ENCODE results near the gene TENM4. TPM values are rescaled to one million over a fixed set of nuclear protein-coding genes. Genes with fewer than 3 reads are reported as not detected.

The TENM4 gene
- total RNA-seq, 1 donor from 2014 or later: under 0.01 TPM

DNA sequence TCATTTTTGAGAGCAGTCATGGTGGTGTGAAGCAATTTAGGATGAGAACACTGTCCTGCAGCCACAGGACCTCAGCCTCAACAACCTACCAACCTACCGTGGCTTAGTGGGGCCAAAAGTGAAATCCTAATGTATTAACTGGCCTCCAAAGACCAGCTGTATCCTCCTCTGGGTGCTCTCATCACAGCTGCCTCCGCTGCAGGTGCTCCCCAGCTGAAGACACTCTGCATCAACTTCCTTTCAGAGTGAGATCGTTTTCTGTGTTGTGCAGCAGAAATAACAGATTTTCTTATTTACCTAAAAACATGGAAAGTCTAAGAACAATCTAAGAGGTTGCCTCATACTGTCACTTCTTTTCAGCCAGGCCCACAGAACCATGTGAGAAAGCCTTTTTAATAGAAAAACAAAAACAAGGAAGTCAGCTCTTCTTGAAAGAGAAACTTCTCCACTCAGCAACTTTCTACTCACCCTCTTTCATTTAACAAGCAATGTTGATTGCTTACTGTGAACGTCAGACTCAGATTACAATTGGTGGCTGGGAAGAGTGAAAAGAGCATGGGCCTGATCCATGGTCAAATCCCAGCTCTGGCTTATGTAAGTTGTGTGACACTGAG lies 136.1 kb downstream of the TENM4 start:
- DNase-seq (ENCODE audit: low read depth in 2 of 2): no peak

- no peak for DNase-seq (ENCODE audit: low read depth in 2 of 2)
These were observed 144.7 kb downstream of the TENM4 start for GRCh38 chr11:79296141-79296540.

DNA sequence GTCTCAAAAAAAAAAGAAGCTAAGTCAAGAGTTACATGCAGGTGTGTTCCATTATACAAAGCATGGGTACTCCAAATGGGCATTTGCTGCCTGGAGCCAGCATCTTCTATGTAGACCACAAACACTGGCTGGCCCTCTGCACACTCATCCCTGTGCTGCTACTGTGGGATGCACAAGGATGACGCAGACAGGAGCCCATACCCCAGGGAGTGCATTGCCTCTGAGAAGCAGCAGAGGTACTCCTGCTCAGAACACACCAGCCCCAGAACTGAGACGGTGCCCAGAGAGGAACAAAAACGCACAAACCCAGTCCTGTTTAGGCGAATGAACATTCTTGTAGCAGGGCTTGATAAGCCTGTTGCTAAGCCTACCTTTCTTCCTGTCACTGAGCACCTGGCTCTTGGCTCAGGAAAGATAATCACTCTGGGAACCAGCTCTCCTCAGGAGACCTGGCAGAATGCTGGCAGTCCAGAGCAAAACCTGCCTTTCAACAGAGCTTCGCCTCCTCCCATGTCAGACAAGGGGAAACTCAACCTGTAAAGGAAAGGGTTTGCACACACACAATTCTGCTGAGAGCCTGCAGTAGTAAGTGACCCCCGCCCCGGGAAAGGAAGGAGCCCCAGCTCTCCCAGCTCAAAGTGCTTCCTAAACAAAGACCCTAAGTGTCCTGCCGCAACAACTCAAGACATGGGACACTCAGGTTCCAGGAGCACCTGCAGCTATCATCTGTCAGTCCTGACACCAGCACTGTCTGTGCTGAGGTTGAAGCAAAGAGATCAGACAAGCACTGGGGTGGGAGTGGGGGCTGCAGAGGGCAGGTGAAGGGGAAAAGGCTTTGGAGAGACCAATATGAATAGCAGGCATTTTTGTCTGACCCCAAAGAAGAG lies 145.7 kb downstream of the TENM4 start:
- no peak for DNase-seq (ENCODE audit: low read depth in 2 of 2)

GRCh38 chr11:79291948-79292347 lies 148.9 kb downstream of the TENM4 start:
- DNase-seq (ENCODE audit: low read depth in 2 of 2): no peak

DNA sequence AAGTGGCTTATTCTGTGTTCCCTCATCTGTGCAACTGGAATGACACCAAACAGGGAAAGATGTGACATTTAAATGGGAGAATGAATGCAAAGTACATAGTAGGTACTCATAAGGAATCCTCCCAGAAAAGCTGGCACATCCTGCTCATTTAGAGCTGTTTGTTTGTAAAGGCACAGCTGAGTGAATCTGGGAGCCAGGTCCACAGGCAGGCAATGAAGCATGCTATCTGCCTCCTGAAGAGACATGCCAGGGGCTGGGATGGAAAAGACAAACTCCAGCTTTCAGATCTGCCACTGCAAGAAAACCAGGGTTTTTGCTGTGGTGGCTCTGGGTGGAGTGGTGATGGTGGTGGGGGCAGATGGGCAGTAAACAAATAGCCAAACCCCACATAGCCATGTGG lies 150.1 kb downstream of the TENM4 start:
- no peak for DNase-seq (ENCODE audit: low read depth in 2 of 2)

GRCh38 chr11:79287952-79288351 lies 152.9 kb downstream of the TENM4 start:
- no peak for DNase-seq (ENCODE audit: low read depth in 2 of 2)

GRCh38 chr11:79285756-79286155 lies 155.1 kb downstream of the TENM4 start:
- no peak for DNase-seq (ENCODE audit: low read depth in 2 of 2)

GRCh38 chr11:79276736-79277325 lies 164.0 kb downstream of the TENM4 start:
- no peak for DNase-seq (ENCODE audit: low read depth in 2 of 2)

- DNase-seq (ENCODE audit: low read depth in 2 of 2): no peak
These were observed 166.0 kb downstream of the TENM4 start for GRCh38 chr11:79274636-79275331.

DNA sequence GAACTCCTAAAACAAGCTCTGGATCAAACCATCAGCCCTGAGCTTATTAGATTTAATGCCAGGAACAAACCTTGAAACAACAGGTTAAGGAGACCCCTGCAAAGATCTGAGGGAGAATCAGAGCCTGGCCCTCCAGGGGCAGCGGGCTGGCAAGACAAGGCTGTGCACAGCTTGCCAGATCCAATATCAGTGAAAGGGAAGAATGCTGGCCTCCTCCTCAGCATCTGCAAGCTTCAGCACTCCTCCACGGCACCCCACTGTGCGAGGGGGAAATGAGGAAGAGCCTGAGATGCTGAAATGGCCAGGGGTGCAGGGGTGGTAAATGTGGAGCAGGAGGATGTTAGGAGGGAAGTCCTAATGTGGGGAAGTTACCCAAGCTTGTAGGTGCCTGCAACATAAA lies 167.0 kb downstream of the TENM4 start:
- DNase-seq (ENCODE audit: low read depth in 2 of 2): no peak

DNA sequence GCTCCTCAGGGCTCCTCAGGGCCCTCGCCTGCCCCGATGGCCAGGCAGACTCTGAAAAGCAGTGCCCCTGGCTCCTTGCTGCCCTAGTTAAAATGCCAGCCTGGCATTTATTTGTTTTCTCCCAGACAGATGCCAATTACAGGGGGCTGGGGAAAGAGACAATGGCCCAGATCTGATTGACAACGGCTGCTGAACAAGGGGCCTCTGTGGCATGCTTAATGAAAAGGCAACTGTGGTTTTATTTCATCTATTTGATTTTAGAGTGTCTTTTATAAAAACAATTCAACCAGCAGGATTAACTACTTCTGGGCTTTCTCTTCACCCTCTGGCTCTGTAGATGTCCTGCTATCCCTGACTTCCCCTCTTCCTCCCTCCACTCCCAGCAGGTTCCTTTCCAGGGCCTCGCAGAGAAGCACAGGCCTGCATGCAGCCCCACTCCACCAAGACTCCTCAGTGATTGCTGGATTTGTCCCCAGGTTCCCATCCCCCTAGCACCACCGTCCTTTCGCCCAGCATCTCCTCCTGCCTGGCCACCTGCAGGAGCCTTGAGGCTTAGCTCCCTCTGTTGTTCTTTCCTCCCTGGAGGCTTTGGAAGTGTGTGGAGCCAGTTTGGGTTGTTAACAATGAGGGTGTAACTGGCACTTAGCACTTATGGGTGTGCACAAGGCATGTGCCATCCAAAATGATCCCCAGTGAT lies 171.1 kb downstream of the TENM4 start:
- DNase-seq (ENCODE audit: low read depth in 2 of 2): no peak

DNA sequence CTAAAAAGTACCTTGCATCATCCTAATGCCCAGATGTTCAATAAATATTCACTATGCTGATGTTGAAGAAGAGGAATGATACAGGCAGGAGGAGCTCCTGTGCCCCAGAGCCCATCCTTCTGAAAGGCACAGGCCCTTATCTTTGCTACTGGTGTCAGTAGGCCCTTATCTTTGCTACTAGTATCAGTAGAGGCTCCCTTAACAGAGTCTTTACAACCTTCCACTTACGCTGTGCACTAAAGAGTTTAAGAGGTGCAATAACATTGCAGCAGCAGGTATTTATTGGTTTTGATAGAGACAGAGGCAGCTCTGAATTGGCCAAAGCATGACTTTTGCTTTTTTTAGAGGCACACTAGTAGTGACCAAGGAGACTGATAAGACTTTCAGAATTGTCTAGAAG lies 174.4 kb downstream of the TENM4 start:
- DNase-seq (ENCODE audit: low read depth in 2 of 2): no peak

- no peak for DNase-seq (ENCODE audit: low read depth in 2 of 2)
These were observed 175.0 kb downstream of the TENM4 start for GRCh38 chr11:79265756-79266322.

- DNase-seq (ENCODE audit: low read depth in 2 of 2): no peak
These were observed 176.5 kb downstream of the TENM4 start for GRCh38 chr11:79264284-79264683.

- no peak for DNase-seq (ENCODE audit: low read depth in 2 of 2)
These were observed 177.8 kb downstream of the TENM4 start for GRCh38 chr11:79263001-79263400.

DNA sequence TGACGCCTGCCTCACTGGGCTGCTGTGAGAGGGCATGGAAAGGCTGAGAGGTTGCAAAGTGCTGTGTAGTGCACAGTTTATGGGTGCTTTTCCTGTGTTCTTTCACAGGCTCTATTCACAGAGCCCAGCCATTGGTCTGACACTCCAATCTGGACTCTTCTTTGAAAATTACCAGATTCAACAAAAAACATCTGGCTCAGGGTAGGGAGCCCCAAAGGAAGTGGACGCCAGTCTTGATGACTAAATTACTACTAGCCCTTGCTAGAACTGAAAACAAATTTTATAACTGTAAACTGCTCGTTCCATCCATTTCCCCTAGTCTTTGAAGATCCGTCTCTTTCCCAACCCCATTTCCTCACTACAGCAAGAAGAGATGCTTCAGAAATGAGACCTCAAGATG lies 178.6 kb downstream of the TENM4 start:
- no peak for DNase-seq (ENCODE audit: low read depth in 2 of 2)

DNA sequence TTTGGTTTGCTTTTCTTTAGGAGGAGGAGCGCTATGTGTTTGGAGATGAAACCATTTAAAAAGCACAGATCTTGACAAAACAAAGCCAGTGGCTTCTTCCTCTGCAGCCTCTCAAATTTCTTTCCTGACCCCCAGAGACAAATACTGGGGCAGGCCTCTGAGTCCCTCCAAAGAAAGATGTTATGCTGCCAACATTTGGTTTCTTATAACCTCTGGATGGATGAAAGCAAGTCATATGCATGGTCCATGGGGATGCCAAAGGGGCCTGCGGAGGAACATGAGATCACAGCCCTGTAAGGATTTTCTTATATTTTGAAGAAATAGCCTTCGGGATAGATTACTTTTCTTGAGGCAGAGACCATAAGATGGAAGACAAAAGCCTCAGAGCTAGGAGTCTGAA lies 179.1 kb downstream of the TENM4 start:
- DNase-seq (ENCODE audit: low read depth in 2 of 2): no peak

DNA sequence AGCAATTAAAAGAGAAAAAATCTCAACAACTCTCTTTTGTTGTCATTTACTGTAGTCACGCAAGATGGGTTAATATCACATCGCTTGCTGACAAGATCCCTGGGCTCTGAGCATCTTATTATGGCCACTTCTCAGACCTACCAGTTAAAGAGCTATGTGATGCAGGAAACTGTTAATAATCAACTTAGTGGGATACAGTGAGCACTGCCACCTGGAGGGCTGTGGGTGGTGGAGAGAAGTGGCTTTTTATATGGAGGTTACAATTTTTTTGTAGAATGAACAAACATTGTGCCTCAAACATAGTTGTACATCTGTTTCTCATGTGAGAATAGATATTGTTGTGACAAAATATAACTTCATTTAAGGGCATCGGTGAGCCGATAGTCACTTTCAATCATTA lies 181.0 kb downstream of the TENM4 start:
- DNase-seq (ENCODE audit: low read depth in 2 of 2): no peak

DNA sequence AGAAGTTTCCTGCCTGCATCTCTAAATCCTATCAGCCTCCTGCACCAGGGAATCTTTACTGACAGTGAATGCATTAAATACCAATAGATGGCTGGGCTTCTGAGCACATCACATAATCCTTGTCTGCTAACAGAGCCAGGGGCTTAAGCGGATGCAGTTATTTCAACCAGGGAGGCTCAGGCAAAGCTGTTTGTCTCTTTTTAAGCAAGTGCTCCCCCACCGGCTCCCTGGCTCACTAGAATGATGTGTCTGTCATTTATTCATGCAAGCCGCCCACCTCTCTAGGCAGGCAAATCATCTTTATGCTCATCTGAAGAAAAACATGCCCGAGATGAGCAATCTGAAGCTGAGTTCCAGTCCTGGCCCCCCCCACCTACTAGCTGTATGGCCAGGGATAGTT lies 182.3 kb downstream of the TENM4 start:
- no peak for DNase-seq (ENCODE audit: low read depth in 2 of 2)

GRCh38 chr11:79255965-79256364 lies 184.9 kb downstream of the TENM4 start:
- DNase-seq (ENCODE audit: low read depth in 2 of 2): no peak

- no peak for DNase-seq (ENCODE audit: low read depth in 2 of 2)
These were observed 187.6 kb downstream of the TENM4 start for GRCh38 chr11:79253280-79253679.

Measured in dermis microvascular lymphatic vessel endothelial cell (primary cell).